GM10248 (cell line): ENCODE data around the gene ST6GALNAC3.

Source experiments
- CTCF ChIA-PET: fragments of 300-600 bp; sonication (Branson Sonifier 250); formaldehyde crosslinking; extraction: SDS; loops from one replicate; lab custom pipeline; 2021; ENCODE audit warnings: antibody characterized with exemption; lab: Yijun Ruan, JAX
- POLR2A ChIA-PET: fragments of 350-650 bp; sonication (Branson Sonifier 250); formaldehyde crosslinking; extraction: SDS; loops from one replicate; lab custom pipeline; 2020; ENCODE audit warnings: antibody characterized with exemption; lab: Yijun Ruan, JAX
- DNase-seq: peaks from one replicate; pipeline ENCODE4 v3.0.0; 2012; ENCODE audit errors: extremely low spot score
- CTCF ChIP-seq: IDR thresholded peaks from 2 replicates; pipeline ENCODE4 v1.5.1; 2012; ENCODE audit warnings: mild to moderate bottlenecking, low read depth; ENCODE audit errors: extremely low read depth, missing control alignments, control extremely low read depth

ST6GALNAC3 gene

GRCh38 chr1:76620371-76620770, 545.8 kb downstream of the ST6GALNAC3 start:
- CTCF ChIA-PET, result interaction anchor here (1.1 to 2.0 kb wide), 3 partner anchors 12 to 23 kb away, joined by 4 to 6 read pairs (median 5); no protein-coding TSS in a partner anchor
- POLR2A ChIA-PET, result no interaction called here
- DNase-seq, result no peak
- TF ChIP-seq CTCF, result no peak

DNA sequence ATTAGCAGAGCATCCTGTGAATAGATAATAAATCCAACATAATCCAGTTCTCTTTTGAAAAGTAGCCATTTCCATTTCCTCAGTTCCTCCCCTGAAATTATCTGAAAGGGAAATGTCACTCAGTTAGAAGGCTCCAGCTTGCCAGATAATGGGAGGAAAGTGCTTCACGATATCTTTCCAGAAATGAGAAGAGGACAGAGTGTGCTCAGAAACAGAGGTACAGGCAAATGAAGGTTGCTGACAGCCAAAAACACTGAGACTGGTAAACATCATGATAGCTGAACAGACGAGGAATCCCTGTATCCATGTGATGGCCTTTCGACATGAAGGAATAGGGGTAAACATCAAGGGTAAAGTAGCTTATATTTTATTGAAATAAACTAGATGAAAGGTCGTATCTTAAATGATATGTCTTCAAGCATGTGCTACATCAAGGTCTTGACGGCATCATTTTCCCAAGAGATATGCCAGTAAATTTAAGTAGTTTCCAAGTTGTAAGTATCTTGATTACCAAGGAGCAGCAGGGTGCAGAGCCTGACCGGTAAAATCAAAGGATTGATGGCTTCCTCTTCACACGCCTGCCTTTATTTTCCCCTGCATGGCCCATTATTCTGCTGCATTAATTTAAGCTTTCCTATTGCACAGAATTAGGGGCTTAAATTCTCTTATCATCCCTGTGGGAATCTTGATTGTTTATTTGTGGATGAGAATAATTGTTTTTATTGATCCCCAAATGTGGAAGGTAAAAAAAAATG, 548.4 kb downstream of the ST6GALNAC3 start:
- TF ChIP-seq CTCF, result no peak
- DNase-seq, result no peak
- ChIA-PET POLR2A (no interaction called here), CTCF (interaction anchor here (1.2 to 2.1 kb wide), 3 partner anchors 10 to 13 kb away, joined by 3 to 7 read pairs (median 7); no protein-coding TSS in a partner anchor)

- no peak for TF ChIP-seq CTCF
- POLR2A ChIA-PET, result no interaction called here
These were observed 551.5 kb downstream of the ST6GALNAC3 start for GRCh38 chr1:76625886-76626678.

DNA sequence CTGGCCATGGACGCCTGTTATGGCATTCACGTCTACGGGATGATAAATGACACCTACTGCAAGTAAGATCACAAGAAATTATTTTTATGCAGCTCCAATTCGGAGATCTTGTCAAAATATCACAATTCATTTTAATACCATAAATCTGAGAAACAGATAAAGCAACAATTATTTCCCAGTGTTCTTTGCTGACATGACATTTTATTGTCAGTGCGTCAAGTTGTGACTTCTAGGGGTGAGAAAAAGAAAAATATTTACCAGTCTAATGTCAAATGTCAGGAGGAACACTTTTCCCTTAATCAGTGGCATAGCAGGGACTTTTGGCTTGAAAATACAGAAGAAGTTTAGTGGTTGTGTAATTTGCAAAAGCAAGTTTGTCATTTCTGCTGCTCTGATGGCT, 553.0 kb downstream of the ST6GALNAC3 start:
- CTCF ChIA-PET, result interaction anchor here (1.2 kb wide), 1 partner anchor 16 kb away, joined by 3 read pairs; no protein-coding TSS in a partner anchor
- DNase-seq, result no peak
- POLR2A ChIA-PET, result no interaction called here
- no peak for TF ChIP-seq CTCF

More at GRCh38 chr1:76625886-76626678, 551.5 kb downstream of the ST6GALNAC3 start:
- CTCF ChIA-PET, result no interaction called here
- no peak for DNase-seq

GRCh38 chr1:76627901-76628300, 553.4 kb downstream of the ST6GALNAC3 start:
- POLR2A ChIA-PET, result no interaction called here
- TF ChIP-seq CTCF, result no peak
- DNase-seq, result no peak
- CTCF ChIA-PET, result interaction anchor here (1.2 kb wide), 1 partner anchor 15 kb away, joined by 3 read pairs; no protein-coding TSS in a partner anchor

- CTCF ChIA-PET, result interaction anchor here (1.4 kb wide), 1 partner anchor 11 kb away, joined by 5 read pairs; no protein-coding TSS in a partner anchor
- POLR2A ChIA-PET, result no interaction called here
- TF ChIP-seq CTCF, result no peak
- no peak for DNase-seq
These were observed 557.6 kb downstream of the ST6GALNAC3 start for GRCh38 chr1:76632136-76632535.
